GM12892 (cell line): ENCODE data around the gene CHSY1.
A peak's percentile ranks its signal among the peaks of the same experiment; 100 is the strongest.

Experiments
- DNase-seq: peaks from one replicate; pipeline ENCODE4 v3.0.0; 2011; ENCODE audit not compliant: insufficient read length
- FAIRE-seq: peaks from 2 replicates; lab custom pipeline; 2011; peaks lifted over from hg19 to GRCh38; lab: Jason Lieb, UNC
- POLR2A ChIP-seq: IDR thresholded peaks from 2 replicates; pipeline ENCODE4 v1.6.1; 2011; ENCODE audit warnings: low read depth, low read length, control low read depth
- POLR2AphosphoS5 ChIP-seq: IDR thresholded peaks from 2 replicates; pipeline ENCODE4 v1.6.1; 2011; ENCODE audit warnings: low read depth, low read length, control low read depth
- TAF1 ChIP-seq: IDR thresholded peaks from 2 replicates; pipeline ENCODE4 v1.6.1; 2011; ENCODE audit warnings: low read depth, mild to moderate bottlenecking, control low read depth, low read length, borderline replicate concordance

Gene CHSY1

GRCh38 chr15:101138086-101138660 lies 113.7 kb downstream of the CHSY1 start:
- FAIRE-seq (no peak), DNase-seq (no peak)
- TF ChIP-seq TAF1, result no peak
- TF ChIP-seq POLR2A, result no peak
- TF ChIP-seq POLR2AphosphoS5, result no peak

GRCh38 chr15:101137312-101137940 lies 114.4 kb downstream of the CHSY1 start:
- no peak for TF ChIP-seq POLR2AphosphoS5
- TF ChIP-seq TAF1, result no peak
- no peak for TF ChIP-seq POLR2A
- peak; percentile 21 for FAIRE-seq
- DNase-seq, result no peak

- no peak for FAIRE-seq
- no peak for DNase-seq
- TF ChIP-seq POLR2AphosphoS5 (no peak), POLR2A (no peak), TAF1 (no peak)
Measured at GRCh38 chr15:101136381-101137268, 115.2 kb downstream of the CHSY1 start.

- FAIRE-seq (peak; percentile 61), DNase-seq (no peak)
- TF ChIP-seq TAF1 (no peak), POLR2A (no peak), POLR2AphosphoS5 (no peak)
Measured at GRCh38 chr15:101135532-101136166, 116.2 kb downstream of the CHSY1 start.

GRCh38 chr15:101134780-101135179 lies 117.1 kb downstream of the CHSY1 start:
- no peak for TF ChIP-seq POLR2AphosphoS5
- no peak for TF ChIP-seq POLR2A
- no peak for TF ChIP-seq TAF1
- FAIRE-seq (no peak), DNase-seq (no peak)

- DNase-seq (no peak), FAIRE-seq (no peak)
- TF ChIP-seq TAF1, result no peak
- no peak for TF ChIP-seq POLR2AphosphoS5
- no peak for TF ChIP-seq POLR2A
Measured at GRCh38 chr15:101133751-101134261, 118.0 kb downstream of the CHSY1 start.

GRCh38 chr15:101133181-101133460 lies 118.7 kb downstream of the CHSY1 start:
- DNase-seq (no peak), FAIRE-seq (no peak)
- no peak for TF ChIP-seq POLR2AphosphoS5

GRCh38 chr15:101132390-101133180 lies 119.3 kb downstream of the CHSY1 start:
- no peak for FAIRE-seq
- no peak for TF ChIP-seq TAF1
- TF ChIP-seq POLR2AphosphoS5, result no peak

GRCh38 chr15:101131489-101132389 lies 120.1 kb downstream of the CHSY1 start:
- FAIRE-seq, result no peak

More at GRCh38 chr15:101132390-101133180, 119.3 kb downstream of the CHSY1 start:
- DNase-seq, result no peak

GRCh38 chr15:101129851-101130380 lies 121.9 kb downstream of the CHSY1 start:
- no peak for TF ChIP-seq POLR2A
- no peak for TF ChIP-seq TAF1
- TF ChIP-seq POLR2AphosphoS5, result no peak

More at GRCh38 chr15:101131489-101132389, 120.1 kb downstream of the CHSY1 start:
- no peak for DNase-seq
- no peak for TF ChIP-seq POLR2A
- no peak for TF ChIP-seq POLR2AphosphoS5

More at GRCh38 chr15:101129851-101130380, 121.9 kb downstream of the CHSY1 start:
- no peak for DNase-seq
- no peak for FAIRE-seq
